C1 segment of cervical spinal cord (tissue), 14 donors: ENCODE results near the gene ACSF2.

Experiments
- DNase-seq, 14 donors: peaks; one replicate each; lab custom pipeline; 2025; lab: John Stamatoyannopoulos, UW

ACSF2 gene

GRCh38 chr17:50521514-50521913 lies 95.5 kb downstream of the ACSF2 start:
- no peak for DNase-seq

- DNase-seq = no peak
These were observed 96.7 kb downstream of the ACSF2 start for GRCh38 chr17:50522766-50523165.

DNA sequence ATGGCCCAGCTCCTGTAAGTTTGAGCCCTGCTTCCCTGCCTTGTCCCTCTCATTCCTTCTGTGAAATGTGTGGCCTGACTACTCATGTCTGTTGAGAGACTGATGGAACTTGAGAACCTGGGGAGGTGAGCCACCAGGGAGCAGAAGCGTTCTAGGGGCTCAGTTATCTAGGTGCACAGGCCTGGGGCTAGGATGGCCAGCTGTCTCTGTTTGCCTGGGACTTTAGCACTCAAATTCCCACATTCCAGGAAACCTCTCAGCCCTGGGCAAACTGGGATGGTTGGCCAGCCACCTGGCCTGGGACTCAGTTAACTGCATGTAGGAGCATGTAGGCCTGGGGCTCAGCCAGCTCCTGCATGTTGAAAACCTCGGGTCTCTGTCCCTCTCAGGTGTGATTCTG lies 97.2 kb downstream of the ACSF2 start:
- no peak for DNase-seq
